Kidney epithelial cell (primary cell): Measurements from ENCODE around the gene RAD1. TPM values are rescaled to one million over a fixed set of nuclear protein-coding genes. Genes with fewer than 3 reads are reported as not detected.

ENCODE experiments used
- DNase-seq: peaks from one replicate; pipeline ENCODE4 v3.0.0-alpha.2; 2010; ENCODE audit warnings: low read depth
- H3K27me3 ChIP-seq: 2 replicates; pipeline ENCODE4 v1.6.0; 2011; ENCODE audit warnings: low read length; ENCODE audit not compliant: control insufficient read depth, insufficient read depth
- H3K36me3 ChIP-seq: 2 replicates; pipeline ENCODE4 v1.5.1; 2011; ENCODE audit warnings: low read length; ENCODE audit not compliant: control insufficient read depth, insufficient read depth
- H3K4me3 ChIP-seq: 2 replicates; pipeline ENCODE4 v1.5.1; 2011; ENCODE audit warnings: low read depth, mild to moderate bottlenecking, control low read depth, low read length
- total RNA-seq: library from RNA; depleted of rRNA; stranded (reverse); fragments of >200 nt; gene quantifications from 2 replicates; pipeline ENCODE4 v1.2.3, GENCODE V29; 2015
- TF ChIP-seq, protein P1 (sequence below): IDR thresholded peaks from 2 replicates; pipeline ENCODE4 v1.5.1; 2011; ENCODE audit warnings: mild to moderate bottlenecking, moderate library complexity, low read length, control low read depth, inconsistent platforms; ENCODE audit not compliant: insufficient read depth, poor library complexity, severe bottlenecking

The RAD1 gene
- total RNA-seq, 1 donor from 2014 or later: 17.9 TPM

DNA sequence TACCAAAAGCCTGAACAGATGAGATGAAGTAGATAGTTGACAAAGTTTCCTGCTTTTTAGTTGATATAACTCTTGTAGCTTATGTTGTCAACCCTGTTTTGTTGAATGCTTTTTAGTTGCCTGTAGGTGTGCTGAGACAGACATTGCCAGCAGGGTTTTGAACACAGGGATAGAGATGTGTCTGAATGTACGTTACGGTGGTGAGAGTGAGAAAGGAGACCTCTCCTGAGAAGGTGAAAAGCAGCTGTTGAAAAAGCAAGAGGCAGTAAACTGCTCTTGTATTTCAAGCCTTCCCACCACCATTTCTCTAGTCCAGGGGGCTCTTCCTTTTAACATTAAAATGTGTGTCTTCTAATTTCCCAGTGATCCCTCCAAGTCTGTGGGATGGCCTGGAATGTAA lies 28.7 kb upstream of the RAD1 start:
- H3K27me3 ChIP-seq: no peaks in the 10 kb centered on the region
- H3K4me3 ChIP-seq: no peak overlapping the region
- DNase-seq: no peak
- TF ChIP-seq, protein P1, sequence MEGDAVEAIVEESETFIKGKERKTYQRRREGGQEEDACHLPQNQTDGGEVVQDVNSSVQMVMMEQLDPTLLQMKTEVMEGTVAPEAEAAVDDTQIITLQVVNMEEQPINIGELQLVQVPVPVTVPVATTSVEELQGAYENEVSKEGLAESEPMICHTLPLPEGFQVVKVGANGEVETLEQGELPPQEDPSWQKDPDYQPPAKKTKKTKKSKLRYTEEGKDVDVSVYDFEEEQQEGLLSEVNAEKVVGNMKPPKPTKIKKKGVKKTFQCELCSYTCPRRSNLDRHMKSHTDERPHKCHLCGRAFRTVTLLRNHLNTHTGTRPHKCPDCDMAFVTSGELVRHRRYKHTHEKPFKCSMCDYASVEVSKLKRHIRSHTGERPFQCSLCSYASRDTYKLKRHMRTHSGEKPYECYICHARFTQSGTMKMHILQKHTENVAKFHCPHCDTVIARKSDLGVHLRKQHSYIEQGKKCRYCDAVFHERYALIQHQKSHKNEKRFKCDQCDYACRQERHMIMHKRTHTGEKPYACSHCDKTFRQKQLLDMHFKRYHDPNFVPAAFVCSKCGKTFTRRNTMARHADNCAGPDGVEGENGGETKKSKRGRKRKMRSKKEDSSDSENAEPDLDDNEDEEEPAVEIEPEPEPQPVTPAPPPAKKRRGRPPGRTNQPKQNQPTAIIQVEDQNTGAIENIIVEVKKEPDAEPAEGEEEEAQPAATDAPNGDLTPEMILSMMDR: no peak
- H3K36me3 ChIP-seq: no peaks in the 10 kb centered on the region

DNA sequence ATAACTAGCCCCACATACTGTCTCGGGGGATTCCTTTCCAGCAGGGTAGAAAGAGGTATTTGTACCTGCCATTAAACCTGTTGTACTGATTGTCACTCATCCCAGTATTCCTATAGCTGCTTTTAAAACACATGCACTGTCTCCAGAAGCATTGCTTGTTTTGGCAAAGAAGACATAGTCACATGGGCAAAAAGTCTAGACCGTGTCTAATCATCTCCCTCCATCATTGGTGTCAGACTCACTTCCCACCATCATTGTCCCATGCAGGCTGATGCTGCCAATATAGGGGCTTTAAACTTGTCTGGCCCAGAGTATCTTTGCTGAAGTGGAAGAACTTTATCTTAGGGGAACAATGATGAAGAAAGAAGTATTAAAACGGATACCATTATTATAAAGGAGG lies 26.6 kb upstream of the RAD1 start:
- no peaks in the 10 kb centered on the region for H3K27me3 ChIP-seq
- TF ChIP-seq, protein P1: no peak
- no peak overlapping the region for H3K4me3 ChIP-seq
- H3K36me3 ChIP-seq: no peaks in the 10 kb centered on the region
- DNase-seq: no peak

DNA sequence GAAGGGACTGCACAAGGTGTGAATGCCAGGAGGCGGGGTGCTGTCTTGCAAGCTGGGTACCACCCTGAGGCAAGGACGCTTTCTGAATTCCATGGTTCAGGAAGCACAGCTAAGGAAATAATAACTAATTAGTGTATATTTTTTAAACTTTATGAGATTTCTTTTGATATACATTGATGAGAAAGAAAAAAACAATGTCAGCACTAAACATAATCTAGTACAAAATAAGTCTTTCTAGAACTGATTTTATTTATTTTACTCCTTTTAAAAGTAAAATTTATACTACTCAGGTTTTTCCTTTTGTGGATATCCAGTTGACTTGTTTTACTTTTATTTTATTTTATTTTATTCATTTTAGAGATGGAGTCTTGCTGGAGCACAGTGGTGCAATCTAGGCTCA lies 17.6 kb upstream of the RAD1 start:
- DNase-seq: no peak
- no peaks in the 10 kb centered on the region for H3K36me3 ChIP-seq
- H3K27me3 ChIP-seq: no peaks in the 10 kb centered on the region
- TF ChIP-seq, protein P1: no peak
- no peak overlapping the region for H3K4me3 ChIP-seq

DNA sequence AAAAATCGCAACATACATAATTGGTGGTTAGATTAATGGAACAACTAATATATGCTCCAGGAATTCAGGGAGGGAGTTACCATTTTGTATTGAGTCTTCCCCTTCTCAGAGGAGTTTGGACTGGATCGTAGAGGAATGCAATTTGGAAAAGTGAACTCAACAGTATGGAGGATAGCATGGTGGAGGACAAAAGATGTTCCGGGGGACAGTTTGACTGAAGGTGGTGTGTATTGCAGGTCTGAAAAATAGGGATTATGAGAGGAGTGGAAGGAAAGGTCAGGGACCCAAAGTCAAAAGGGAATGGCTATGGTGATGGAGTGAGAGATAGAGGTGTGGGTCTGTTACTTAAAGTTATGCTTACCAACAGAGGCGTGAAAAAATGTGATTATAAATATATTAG lies 15.6 kb upstream of the RAD1 start:
- Histone ChIP-seq H3K27me3 (no peaks in the 10 kb centered on the region), H3K36me3 (no peaks in the 10 kb centered on the region), H3K4me3 (peak overlapping the region; percentile 96)
- no peak for DNase-seq
- TF ChIP-seq, protein P1: no peak

DNA sequence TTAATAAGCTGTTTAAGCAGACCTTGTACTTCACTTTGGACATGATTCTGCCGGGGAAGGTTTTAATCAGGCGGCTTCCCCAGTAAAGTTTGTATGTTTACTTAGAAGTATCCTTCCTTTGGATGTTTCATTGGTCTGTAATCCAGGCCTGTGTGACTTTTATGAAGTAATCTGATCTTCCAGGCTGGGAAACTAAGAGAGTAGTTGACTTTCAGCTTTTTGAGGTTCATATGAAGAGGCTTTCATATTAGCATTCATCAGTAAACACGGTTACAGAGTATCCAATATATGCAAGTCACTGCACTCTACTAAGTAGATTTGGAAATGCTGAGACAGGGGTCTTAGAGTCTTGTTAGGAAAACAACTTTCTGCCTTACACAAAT lies 15.1 kb upstream of the RAD1 start:
- no peak for DNase-seq
- TF ChIP-seq, protein P1: no peak
- H3K4me3 ChIP-seq: peak overlapping the region; percentile 96
- no peaks in the 10 kb centered on the region for H3K36me3 ChIP-seq
- H3K27me3 ChIP-seq: no peaks in the 10 kb centered on the region

DNA sequence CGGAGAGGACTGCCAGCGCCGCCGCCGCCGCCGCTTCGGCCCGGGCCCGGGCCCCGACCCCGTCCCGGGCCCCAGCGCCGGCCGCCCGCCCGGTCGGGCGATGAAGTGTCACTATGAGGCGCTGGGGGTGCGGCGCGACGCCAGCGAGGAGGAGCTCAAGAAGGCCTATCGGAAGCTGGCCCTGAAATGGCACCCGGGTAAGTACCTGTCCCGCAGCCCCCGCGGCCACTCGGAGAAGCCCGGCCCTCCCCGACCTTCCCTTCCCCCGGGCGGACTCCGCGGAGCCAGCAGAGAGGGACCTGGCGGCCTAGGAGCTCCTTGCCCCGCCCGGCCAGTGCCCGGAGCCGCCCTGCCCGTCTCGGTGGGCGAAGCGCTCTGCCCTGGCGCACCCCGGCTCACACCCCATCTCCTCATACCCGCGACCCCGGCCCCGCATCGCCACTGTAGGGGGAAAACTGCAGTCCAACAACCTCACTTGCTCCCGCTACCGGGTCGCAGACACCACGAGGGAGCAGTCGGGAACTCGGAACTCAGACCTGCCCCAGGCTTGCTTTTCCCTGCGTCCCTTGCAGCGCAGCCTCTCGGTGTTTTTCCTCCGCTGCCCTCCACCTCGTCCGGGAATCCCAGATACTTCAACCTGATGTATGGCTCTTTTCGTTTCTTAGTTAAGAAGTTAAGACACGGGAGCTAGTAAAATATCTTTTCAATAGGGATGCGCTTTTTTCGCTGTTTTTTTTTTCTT lies 14.6 kb upstream of the RAD1 start:
- no peaks in the 10 kb centered on the region for H3K27me3 ChIP-seq
- no peak for DNase-seq
- TF ChIP-seq, protein P1: no peak
- peak overlapping the region; percentile 96 for H3K4me3 ChIP-seq
- H3K36me3 ChIP-seq: no peaks in the 10 kb centered on the region
